ENCODE results near the gene SEPTIN1. TPM values are rescaled to one million over a fixed set of nuclear protein-coding genes. Genes with fewer than 3 reads are reported as not detected.
"Not testable (repeated sequence)": the region's sequence is repeated elsewhere in the genome, so short reads cannot be mapped to it uniquely, and the experiment has no call there.

The SEPTIN1 gene
- total RNA-seq, 1 experiment from 2014 or later, result not detected

- DNase-seq (ENCODE audit: low read depth), result not testable (repeated sequence)
These were observed 40.4 kb downstream of the SEPTIN1 start for GRCh38 chr16:30341971-30342370.

- DNase-seq (ENCODE audit: low read depth), result no peak
These were observed 41.7 kb downstream of the SEPTIN1 start for GRCh38 chr16:30340621-30341020.

- DNase-seq (ENCODE audit: low read depth), result not testable (repeated sequence)
These were observed 43.6 kb downstream of the SEPTIN1 start for GRCh38 chr16:30338715-30339114.

DNA sequence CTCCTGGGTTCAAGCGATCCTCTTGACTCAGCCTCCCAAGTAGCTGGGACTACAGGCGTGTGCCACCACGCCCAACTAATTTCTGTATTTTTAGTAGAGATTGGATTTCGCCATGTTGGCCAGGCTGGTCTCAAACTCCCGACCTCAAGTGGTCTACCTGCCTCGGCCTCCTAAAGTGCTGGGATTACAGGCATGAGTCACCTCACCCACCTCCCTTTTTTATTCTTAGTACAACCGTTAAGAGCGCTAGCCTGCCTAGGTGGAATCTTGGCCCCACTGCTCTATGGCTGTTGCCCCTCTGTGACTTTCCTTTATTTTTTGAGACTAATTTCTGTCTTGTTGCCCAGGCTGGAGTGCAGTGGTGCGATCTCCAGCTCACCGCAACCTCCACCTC, 44.4 kb downstream of the SEPTIN1 start:
- not testable (repeated sequence) for DNase-seq (ENCODE audit: low read depth)

DNA sequence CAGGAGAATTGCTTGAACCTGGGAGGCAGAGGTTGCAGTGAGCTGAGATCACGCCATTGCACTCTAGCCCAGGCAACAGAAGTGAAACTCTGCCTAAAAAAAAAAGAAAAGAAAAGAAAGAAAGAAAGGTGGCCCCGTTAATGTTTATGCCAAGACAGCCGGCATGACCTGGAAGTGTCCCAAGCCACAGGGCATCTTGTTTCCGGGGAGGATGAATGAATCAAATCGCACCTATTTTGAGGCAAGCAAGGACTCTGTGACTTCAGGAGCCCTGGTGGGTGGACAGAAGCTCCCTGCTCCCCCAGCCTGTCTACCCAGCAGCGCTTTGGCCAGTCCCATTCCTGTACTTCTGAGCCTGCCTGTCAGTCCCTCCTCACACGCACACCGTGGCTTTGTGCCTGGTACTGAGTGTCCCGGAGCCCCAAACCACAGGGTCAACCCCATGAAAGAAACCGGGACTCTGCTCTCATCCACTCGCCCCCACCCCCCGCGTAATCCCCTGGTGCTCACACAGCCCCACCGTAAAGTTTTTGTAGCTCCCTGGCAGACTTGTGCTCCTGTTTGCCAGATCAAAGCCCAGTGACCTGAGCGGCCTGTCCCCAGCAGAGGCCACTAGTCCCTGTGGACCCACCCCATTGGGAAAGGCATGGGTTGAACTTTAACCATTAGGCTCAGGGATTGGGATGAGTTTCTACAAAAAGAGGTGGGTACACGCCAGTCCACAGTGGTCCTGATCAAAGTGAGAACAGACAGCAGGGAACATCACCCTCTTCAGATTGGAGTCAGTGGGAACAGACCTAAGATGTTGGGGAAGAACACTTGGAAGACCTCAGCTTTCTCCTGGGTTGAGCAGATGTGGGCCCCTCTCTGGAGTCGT, 46.5 kb downstream of the SEPTIN1 start:
- peak; percentile 72 for DNase-seq (ENCODE audit: low read depth)

DNA sequence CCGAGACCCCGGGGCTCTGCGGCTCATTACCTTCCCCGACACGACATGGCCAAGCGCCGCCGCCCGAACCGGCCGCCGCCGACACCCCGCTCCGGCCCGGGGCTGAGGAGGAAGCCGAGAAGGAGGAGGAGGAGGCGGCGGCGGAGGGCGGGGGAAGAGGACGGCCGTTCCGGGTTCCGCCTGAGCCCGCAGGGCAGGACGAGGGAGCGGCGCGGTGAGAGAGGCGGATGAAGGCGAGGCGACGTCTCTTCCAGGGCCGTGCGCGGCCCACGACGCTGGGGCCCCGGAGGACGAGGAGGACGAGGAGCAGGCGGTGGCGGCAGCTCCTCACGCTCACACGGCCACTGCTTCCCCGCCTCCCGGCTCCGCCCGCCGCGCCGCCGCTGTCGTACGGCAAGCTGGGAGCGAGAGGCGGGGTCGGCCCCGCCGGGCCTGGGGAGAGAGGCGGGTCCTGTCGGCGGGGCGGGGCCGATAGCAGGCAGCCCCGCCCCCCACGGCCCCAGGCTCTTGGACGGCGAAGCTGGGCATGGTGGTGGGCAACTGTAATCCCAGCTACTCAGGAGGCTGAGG, 47.2 kb downstream of the SEPTIN1 start:
- peak; percentile 75 for DNase-seq (ENCODE audit: low read depth)

GRCh38 chr16:30334473-30334989, 47.8 kb downstream of the SEPTIN1 start:
- peak; percentile 77 for DNase-seq (ENCODE audit: low read depth)

Other genes starting within 250 kb of the SEPTIN1 start
- gene CORO1A, start 199.0 kb downstream of the SEPTIN1 start, total RNA-seq (2014; rRNA removed; shearing (Covaris generic)), result 3.4 and 4.4 TPM in 2 replicates
- 135 and 207 TPM in 2 replicates for gene BOLA2B, start 188.9 kb downstream of the SEPTIN1 start, total RNA-seq (2014; rRNA removed; shearing (Covaris generic))
- 27.3 and 33.0 TPM in 2 replicates for gene SLX1A, start 188.7 kb downstream of the SEPTIN1 start, total RNA-seq (2014; rRNA removed; shearing (Covaris generic))
- 4.2 and 6.0 TPM in 2 replicates for gene SULT1A3, start 183.3 kb downstream of the SEPTIN1 start, total RNA-seq (2014; rRNA removed; shearing (Covaris generic))
- 0.12 and 0.29 TPM in 2 replicates for gene NPIPB13, start 134.1 kb downstream of the SEPTIN1 start, total RNA-seq (2014; rRNA removed; shearing (Covaris generic))
- gene CD2BP2, start 27.3 kb downstream of the SEPTIN1 start, total RNA-seq (2014; rRNA removed; shearing (Covaris generic)), result 20.7 and 22.8 TPM in 2 replicates
- 12.3 and 14.0 TPM in 2 replicates for gene TBC1D10B, start 12.1 kb downstream of the SEPTIN1 start, total RNA-seq (2014; rRNA removed; shearing (Covaris generic))
- not detected in 2 replicates for gene MYL11, start 7.8 kb downstream of the SEPTIN1 start, total RNA-seq (2014; rRNA removed; shearing (Covaris generic))
- gene ZNF48, start 12.9 kb upstream of the SEPTIN1 start, total RNA-seq (2014; rRNA removed; shearing (Covaris generic)), result 3.4 and 5.2 TPM in 2 replicates
- gene ZNF771, start 25.0 kb upstream of the SEPTIN1 start, total RNA-seq (2014; rRNA removed; shearing (Covaris generic)), result 8.1 and 10.9 TPM in 2 replicates
- gene DCTPP1, start 47.5 kb upstream of the SEPTIN1 start, total RNA-seq (2014; rRNA removed; shearing (Covaris generic)), result 26.8 and 32.2 TPM in 2 replicates
- 9.0 and 11.2 TPM in 2 replicates for gene SEPHS2, start 63.3 kb upstream of the SEPTIN1 start, total RNA-seq (2014; rRNA removed; shearing (Covaris generic))
- not detected in 2 replicates for gene ITGAL, start 90.2 kb upstream of the SEPTIN1 start, total RNA-seq (2014; rRNA removed; shearing (Covaris generic))
- gene ZNF768, start 144.0 kb upstream of the SEPTIN1 start, total RNA-seq (2014; rRNA removed; shearing (Covaris generic)), result 17.5 and 19.1 TPM in 2 replicates
- 5.0 and 5.6 TPM in 2 replicates for gene ZNF747, start 152.3 kb upstream of the SEPTIN1 start, total RNA-seq (2014; rRNA removed; shearing (Covaris generic))
- gene ZNF764, start 175.8 kb upstream of the SEPTIN1 start, total RNA-seq (2014; rRNA removed; shearing (Covaris generic)), result 3.0 and 3.6 TPM in 2 replicates
- 6.4 and 6.7 TPM in 2 replicates for gene ZNF688, start 189.2 kb upstream of the SEPTIN1 start, total RNA-seq (2014; rRNA removed; shearing (Covaris generic))
- gene ZNF785, start 203.1 kb upstream of the SEPTIN1 start, total RNA-seq (2014; rRNA removed; shearing (Covaris generic)), result 2.8 and 3.9 TPM in 2 replicates
- 5.6 and 6.1 TPM in 2 replicates for gene ZNF689, start 227.8 kb upstream of the SEPTIN1 start, total RNA-seq (2014; rRNA removed; shearing (Covaris generic))

All from RPMI7951 (cell line).